ENCODE results near the gene JAM3. TPM values are rescaled to one million over a fixed set of nuclear protein-coding genes. Genes with fewer than 3 reads are reported as not detected.

The JAM3 gene
- total and polyA plus RNA-seq, 2 of the 8 experiments (the other 6 are each of a cell fraction or from before 2014, with no cell fraction given) = 19.6 to 42.8 TPM

DNA sequence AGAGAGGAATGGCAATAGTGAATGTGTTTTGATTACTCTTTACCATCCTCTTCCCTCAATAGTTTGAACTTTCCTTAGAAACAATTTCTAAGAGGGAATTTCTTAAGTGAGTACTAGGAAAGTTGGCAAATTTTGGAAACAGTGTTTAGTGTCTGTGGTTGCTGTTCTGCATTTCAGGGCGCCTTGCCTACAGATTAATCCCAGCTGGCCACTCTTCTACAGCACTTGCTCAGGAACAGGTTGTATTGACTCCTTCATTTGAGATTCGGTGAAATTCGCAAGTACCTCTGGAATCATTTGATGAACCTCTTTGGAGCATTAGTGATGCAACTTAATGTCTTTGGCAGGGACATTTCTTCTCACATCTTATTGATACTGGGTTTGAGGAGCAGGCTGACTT lies 28.3 kb downstream of the JAM3 start:
- DNase-seq (ENCODE audit: low read depth in 1 of 2, low spot score in 2 of 2) (no peak), FAIRE-seq (no peak)
- H3K23me2 ChIP-seq (ENCODE audit: low read depth, low read length) = no peaks in the 10 kb centered on the region
- H3K4me1 ChIP-seq (replicated peaks in 1 of 4; ENCODE audit: control insufficient read depth in 3 of 4, insufficient read depth in 4 of 4, low read length in 3 of 4) = peaks cover 0 to 4% (median 2%) of the 10 kb centered on the region in 4 experiments; a peak in 3 of 7 replicates
- H3K23ac ChIP-seq (ENCODE audit: insufficient read length) = no peak overlapping the region
- H3K9me3 ChIP-seq (ENCODE audit: insufficient read depth in 2 of 2, low read depth in 1 of 2, low read length in 1 of 2) = no peaks in the 10 kb centered on the region
- H3K27me3 ChIP-seq (replicated peaks in 1 of 4; ENCODE audit: control insufficient read depth in 3 of 4, extremely low read depth in 1 of 4, insufficient read depth in 3 of 4, low read length in 3 of 4) = no peaks in the 10 kb centered on the region
- H3K36me3 ChIP-seq (ENCODE audit: control insufficient read depth in 2 of 4, insufficient read depth in 4 of 4, low read length in 3 of 4) = no peaks in the 10 kb centered on the region; a peak in 1 of 8 replicates
- H3K4ac ChIP-seq (replicated peaks; ENCODE audit: insufficient read length, low read depth, low read length) = no peak overlapping the region
- H2BK20ac ChIP-seq (ENCODE audit: low read length) = no peak overlapping the region
- no peak overlapping the region for H3K4me3 ChIP-seq (ENCODE audit: extremely low read depth in 1 of 4, insufficient read depth in 2 of 4, low read depth in 3 of 4, low read length in 4 of 4)
- H2AFZ ChIP-seq (ENCODE audit: low read length) = no peak overlapping the region
- no peak overlapping the region for H3K14ac ChIP-seq (ENCODE audit: insufficient read length)
- no peak overlapping the region for H3K56ac ChIP-seq (replicated peaks; ENCODE audit: insufficient read length, low read depth, low read length)
- no peak overlapping the region for H3K9ac ChIP-seq (replicated peaks in 1 of 4; ENCODE audit: extremely low read depth in 1 of 4, low read depth in 3 of 4, low read length in 3 of 4)
- no peak overlapping the region for H3K4me2 ChIP-seq (ENCODE audit: insufficient read depth in 1 of 2, low read depth in 2 of 2, low read length in 2 of 2)
- ChIA-PET POLR2A (ENCODE audit: partially characterized antibody) (no interaction called here), CTCF (ENCODE audit: partially characterized antibody) (interaction anchor here (0.8 to 7.2 kb wide), 10 partner anchors 9 to 169 kb away, joined by 3 to 86 read pairs (median 4); partner anchors contain the start of gene JAM3)
- H4K8ac ChIP-seq (ENCODE audit: extremely low read depth, insufficient read depth, low read length) = no peak overlapping the region
- H3K27ac ChIP-seq (ENCODE audit: low read depth, low read length) = no peak overlapping the region
- H4K20me1 ChIP-seq (replicated peaks in 1 of 2; ENCODE audit: control insufficient read depth in 1 of 2, insufficient read depth in 2 of 2, low read length in 2 of 2) = no peaks in the 10 kb centered on the region
- no peak overlapping the region for H2BK12ac ChIP-seq (ENCODE audit: low read depth, low read length)
- no peak overlapping the region for H2BK120ac ChIP-seq (replicated peaks; ENCODE audit: low read depth, low read length)
- no peak overlapping the region for H3K18ac ChIP-seq (ENCODE audit: extremely low read depth, low read length)
- H2AK5ac ChIP-seq (ENCODE audit: low read depth, low read length) = no peak overlapping the region
- H2BK5ac ChIP-seq (ENCODE audit: low read depth, low read length) = no peak overlapping the region
- 88% methylated on average over 3 of the region's 3 CpGs; no CpG with 5 or more reads in 1 of the 2 experiments for whole genome bisulfite sequencing, 2 experiments (ENCODE audit: extremely low coverage in 1 of 2, insufficient coverage in 1 of 2, insufficient read length in 1 of 2, insufficient replicate concordance in 2 of 2, low coverage in 1 of 2, low lambda C conversion rate in 2 of 2, missing lambda C conversion rate in 1 of 2)
- H3K79me2 ChIP-seq (ENCODE audit: control insufficient read depth in 1 of 2, insufficient read depth in 2 of 2, low read length in 2 of 2) = peaks cover 0 to 7% of the 10 kb centered on the region in 2 experiments; a peak in 2 of 4 replicates
- H3K79me1 ChIP-seq (ENCODE audit: low read depth, low read length) = 0 out of 2 replicates have a peak, but pooled peaks cover 2% of the 10 kb centered on the region
- no peak overlapping the region for H4K5ac ChIP-seq (ENCODE audit: insufficient read length, low read depth, low read length)
- no peak overlapping the region for H2BK15ac ChIP-seq (ENCODE audit: low read length)
- no peak overlapping the region for H4K91ac ChIP-seq (replicated peaks; ENCODE audit: insufficient read length, low read length)
- TF ChIP-seq PHF8 (conservative IDR thresholded peaks at IDR 0.05; ENCODE audit: low read depth, low read length) (no peak), GABPA (IDR thresholded peaks at IDR 0.05; ENCODE audit: borderline replicate concordance, insufficient read depth, low read length) (no peak), HDAC6 (IDR thresholded peaks at IDR 0.05; ENCODE audit: low read depth, low read length) (no peak)

Measured in H1 (cell line).